C4-2B (cell line): Measurements from ENCODE around the gene PTPRM.

ENCODE experiments used
- H3K27ac ChIP-seq: fragments of 450-650 bp; 2 replicates; pipeline ENCODE4 v1.5.1; 2017
- CTCF ChIP-seq: fragments of 450-650 bp; conservative IDR thresholded peaks from 2 replicates; pipeline ENCODE4 v1.5.1; 2017; ENCODE audit warnings: mild to moderate bottlenecking
- ZFX ChIP-seq: fragments of 450-650 bp; IDR thresholded peaks from 2 replicates; pipeline ENCODE4 v1.6.1; 2017

The PTPRM gene

GRCh38 chr18:8279781-8280330 is 712.7 kb downstream of the PTPRM start:
- TF ChIP-seq CTCF (no peak), ZFX (no peak)
- H3K27ac ChIP-seq = no peak overlapping the region

GRCh38 chr18:8283891-8284585 is 716.9 kb downstream of the PTPRM start:
- no peak for TF ChIP-seq ZFX
- no peak for TF ChIP-seq CTCF
- H3K27ac ChIP-seq = no peak overlapping the region

GRCh38 chr18:8286303-8286702 is 719.2 kb downstream of the PTPRM start:
- no peak for TF ChIP-seq ZFX
- TF ChIP-seq CTCF = no peak
- H3K27ac ChIP-seq = no peak overlapping the region

- H3K27ac ChIP-seq = no peak overlapping the region
- no peak for TF ChIP-seq ZFX
- no peak for TF ChIP-seq CTCF
Measured at GRCh38 chr18:8287196-8287885, 720.2 kb downstream of the PTPRM start.

GRCh38 chr18:8288472-8289195 is 721.5 kb downstream of the PTPRM start:
- H3K27ac ChIP-seq = no peak overlapping the region

DNA sequence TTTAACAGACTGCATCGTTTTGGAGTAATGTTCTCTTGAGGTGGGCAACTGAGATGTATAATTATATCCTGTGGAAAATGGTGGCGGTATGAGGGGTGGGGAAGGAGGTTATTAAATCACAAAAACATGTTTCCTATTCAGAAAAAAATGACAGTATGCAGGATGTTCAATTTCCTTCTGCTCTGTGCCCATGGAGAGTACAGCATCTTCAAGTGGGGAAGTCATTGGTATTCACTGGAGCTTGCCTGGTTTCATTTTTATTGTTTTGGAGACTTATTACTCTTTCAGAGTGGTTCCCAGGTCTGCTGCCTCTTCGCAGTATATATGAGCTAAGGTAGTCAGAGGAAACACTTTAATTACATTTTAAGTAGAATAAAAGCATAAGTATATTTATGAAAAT is 723.3 kb downstream of the PTPRM start:
- no peak for TF ChIP-seq ZFX
- TF ChIP-seq CTCF = no peak
- no peak overlapping the region for H3K27ac ChIP-seq

More at GRCh38 chr18:8288472-8289195, 721.5 kb downstream of the PTPRM start:
- TF ChIP-seq ZFX = no peak
- no peak for TF ChIP-seq CTCF
